SK-N-MC (cell line): ENCODE results near the gene PACS1.

Source experiments
- EZH2 ChIP-seq: fragments of 200-600 bp; sonication (generic); IDR thresholded peaks from one replicate; pipeline ENCODE4 v1.6.1; 2017; ENCODE audit warnings: antibody characterized with exemption
- POLR2AphosphoS5 ChIP-seq: IDR thresholded peaks from 2 replicates; pipeline ENCODE4 v1.6.1; 2012; ENCODE audit warnings: mild to moderate bottlenecking, low read depth, low read length, borderline replicate concordance

GRCh38 chr11:66026017-66026529, 44.0 kb upstream of the PACS1 start, which contains the start of gene CATSPER1:
- no peak for TF ChIP-seq EZH2
- no peak for TF ChIP-seq POLR2AphosphoS5
